GM18951 (cell line): Measurements from ENCODE around the gene KNDC1.
"Not testable (repeated sequence)": the region's sequence is repeated elsewhere in the genome, so short reads cannot be mapped to it uniquely, and the experiment has no call there.

Source experiments
- POLR2A ChIP-seq: IDR thresholded peaks from 4 replicates; pipeline ENCODE4 v1.6.1; 2011; ENCODE audit warnings: mild to moderate bottlenecking; ENCODE audit not compliant: insufficient read length, insufficient read depth; ENCODE audit errors: extremely low read depth
- in situ Hi-C: fragments of 300-500 bp; cut with MboI; formaldehyde crosslinking; loops from one replicate; pipeline ENCODE4 v1.12.0; 2022; ENCODE audit warnings: low sequenced_read_pairs, mixed read lengths, inconsistent platforms; ENCODE audit not compliant: unreplicated experiment

The KNDC1 gene

GRCh38 chr10:133141144-133141957, 18.7 kb upstream of the KNDC1 start:
- in situ Hi-C loops = no loop called here
- TF ChIP-seq POLR2A = no peak

GRCh38 chr10:133141958-133142340, 18.1 kb upstream of the KNDC1 start:
- in situ Hi-C loops = no loop called here
- TF ChIP-seq POLR2A = no peak

GRCh38 chr10:133142523-133143199, 17.4 kb upstream of the KNDC1 start:
- TF ChIP-seq POLR2A = no peak
- in situ Hi-C loops = no loop called here

- TF ChIP-seq POLR2A = no peak
- in situ Hi-C loops = no loop called here
These were observed 16.9 kb upstream of the KNDC1 start for GRCh38 chr10:133143200-133143533.

- no peak for TF ChIP-seq POLR2A
- in situ Hi-C loops = no loop called here
These were observed 16.5 kb upstream of the KNDC1 start for GRCh38 chr10:133143546-133143945.

GRCh38 chr10:133144771-133145170, 15.2 kb upstream of the KNDC1 start:
- no peak for TF ChIP-seq POLR2A
- in situ Hi-C loops = no loop called here

GRCh38 chr10:133150226-133150625, 9.8 kb upstream of the KNDC1 start:
- no peak for TF ChIP-seq POLR2A
- in situ Hi-C loops = no loop called here

GRCh38 chr10:133150656-133151055, 9.4 kb upstream of the KNDC1 start:
- no peak for TF ChIP-seq POLR2A
- in situ Hi-C loops = no loop called here

- in situ Hi-C loops = not testable (repeated sequence)
These were observed 8.9 kb upstream of the KNDC1 start for GRCh38 chr10:133151071-133151470.

GRCh38 chr10:133151543-133151972, 8.5 kb upstream of the KNDC1 start:
- TF ChIP-seq POLR2A = no peak
- in situ Hi-C loops = no loop called here

GRCh38 chr10:133154411-133154810, 5.6 kb upstream of the KNDC1 start:
- in situ Hi-C loops = no loop called here
- no peak for TF ChIP-seq POLR2A

- TF ChIP-seq POLR2A = no peak
- in situ Hi-C loops = no loop called here
These were observed 4.8 kb upstream of the KNDC1 start for GRCh38 chr10:133154996-133155778.

GRCh38 chr10:133156674-133157579, 3.1 kb upstream of the KNDC1 start:
- TF ChIP-seq POLR2A = no peak
- in situ Hi-C loops = no loop called here
